ENCODE data around the gene SSC5D. TPM values are rescaled to one million over a fixed set of nuclear protein-coding genes. Genes with fewer than 3 reads are reported as not detected.

Gene SSC5D
- total and polyA plus RNA-seq, 2 donors (not counting 1 experiment from before 2014, with no cell fraction given), result 3.0 to 19.7 TPM

GRCh38 chr19:55443045-55443823 lies 45.0 kb upstream of the SSC5D start, which contains the start of gene SHISA7:
TSS of gene SHISA7 (minus strand) at chr19:55443300. CDS start at chr19:55442863, 437 bp downstream.
- Histone ChIP-seq H3K4me1 (ENCODE audit: control insufficient read depth, extremely low read depth, insufficient read depth, low read length) (no peaks in the 10 kb centered on the region), H3K27me3 (ENCODE audit: control insufficient read depth, insufficient read depth, low read length) (peaks cover 47% of the 10 kb centered on the region), H3K9me3 (ENCODE audit: control insufficient read depth, insufficient read depth, low read depth, low read length) (no peaks in the 10 kb centered on the region), H3K4me2 (ENCODE audit: extremely low read depth, insufficient read depth, low read length) (no peak within 1 kb of the TSS), H4K20me1 (ENCODE audit: control insufficient read depth, extremely low read depth, insufficient read depth, low read length) (no peaks in the 10 kb centered on the region), H3K4me3 (replicated peaks in 1 of 4; ENCODE audit: control extremely low read depth in 1 of 4, insufficient read depth in 1 of 4, low read depth in 3 of 4, low read length in 4 of 4) (no peak within 1 kb of the TSS), H3K36me3 (ENCODE audit: control insufficient read depth, insufficient read depth, low read length) (no peaks in the 10 kb centered on the region), H3K79me2 (ENCODE audit: control insufficient read depth, insufficient read depth, low read length) (no peaks in the 10 kb centered on the region), H3K27ac (ENCODE audit: insufficient read depth, low read length) (no peak within 1 kb of the TSS), H2AFZ (ENCODE audit: low read length) (no peak within 1 kb of the TSS), H3K9ac (ENCODE audit: insufficient read depth, low read length) (no peak within 1 kb of the TSS)
- DNase-seq (ENCODE audit: low read depth in 2 of 2), result no peak
- TF ChIP-seq CTCF (conservative IDR thresholded peaks at IDR 0.05 in 1 of 2, IDR thresholded peaks at IDR 0.05 in 1 of 2; ENCODE audit: low read depth in 1 of 2, low read length in 2 of 2), result no peak
- peak; percentile 97 for TF ChIP-seq EZH2 (IDR thresholded peaks at IDR 0.05; ENCODE audit: low read length, missing control alignments)

GRCh38 chr19:55443824-55444480 lies 44.3 kb upstream of the SSC5D start:
- no peak for DNase-seq (ENCODE audit: low read depth in 2 of 2)
- peaks cover 47% of the 10 kb centered on the region for H3K27me3 ChIP-seq (ENCODE audit: control insufficient read depth, insufficient read depth, low read length)
- TF ChIP-seq CTCF (conservative IDR thresholded peaks at IDR 0.05 in 1 of 2, IDR thresholded peaks at IDR 0.05 in 1 of 2; ENCODE audit: low read depth in 1 of 2, low read length in 2 of 2) (no peak), EZH2 (IDR thresholded peaks at IDR 0.05; ENCODE audit: low read length, missing control alignments) (peak; percentile 96)

GRCh38 chr19:55444646-55445045 lies 43.6 kb upstream of the SSC5D start:
- H3K36me3 ChIP-seq (ENCODE audit: control insufficient read depth, insufficient read depth, low read length), result no peaks in the 10 kb centered on the region
- H3K9ac ChIP-seq (ENCODE audit: insufficient read depth, low read length), result no peak overlapping the region
- no peak for TF ChIP-seq EZH2 (IDR thresholded peaks at IDR 0.05; ENCODE audit: low read length, missing control alignments)

More at GRCh38 chr19:55443824-55444480, 44.3 kb upstream of the SSC5D start:
- no peak overlapping the region for H3K9ac ChIP-seq (ENCODE audit: insufficient read depth, low read length)
- no peak overlapping the region for H3K4me3 ChIP-seq (replicated peaks in 1 of 4; ENCODE audit: control extremely low read depth in 1 of 4, insufficient read depth in 1 of 4, low read depth in 3 of 4, low read length in 4 of 4)
- no peaks in the 10 kb centered on the region for H3K36me3 ChIP-seq (ENCODE audit: control insufficient read depth, insufficient read depth, low read length)
- no peak overlapping the region for H2AFZ ChIP-seq (ENCODE audit: low read length)
- H3K4me1 ChIP-seq (ENCODE audit: control insufficient read depth, extremely low read depth, insufficient read depth, low read length), result no peaks in the 10 kb centered on the region
- H3K27ac ChIP-seq (ENCODE audit: insufficient read depth, low read length), result no peak overlapping the region
- no peak overlapping the region for H3K4me2 ChIP-seq (ENCODE audit: extremely low read depth, insufficient read depth, low read length)
- H3K9me3 ChIP-seq (ENCODE audit: control insufficient read depth, insufficient read depth, low read depth, low read length), result no peaks in the 10 kb centered on the region
- H4K20me1 ChIP-seq (ENCODE audit: control insufficient read depth, extremely low read depth, insufficient read depth, low read length), result no peaks in the 10 kb centered on the region
- H3K79me2 ChIP-seq (ENCODE audit: control insufficient read depth, insufficient read depth, low read length), result no peaks in the 10 kb centered on the region

More at GRCh38 chr19:55444646-55445045, 43.6 kb upstream of the SSC5D start:
- DNase-seq (ENCODE audit: low read depth in 2 of 2), result no peak
- H3K79me2 ChIP-seq (ENCODE audit: control insufficient read depth, insufficient read depth, low read length), result no peaks in the 10 kb centered on the region
- no peak overlapping the region for H3K4me2 ChIP-seq (ENCODE audit: extremely low read depth, insufficient read depth, low read length)
- peaks cover 44% of the 10 kb centered on the region for H3K27me3 ChIP-seq (ENCODE audit: control insufficient read depth, insufficient read depth, low read length)
- no peaks in the 10 kb centered on the region for H3K9me3 ChIP-seq (ENCODE audit: control insufficient read depth, insufficient read depth, low read depth, low read length)
- no peaks in the 10 kb centered on the region for H3K4me1 ChIP-seq (ENCODE audit: control insufficient read depth, extremely low read depth, insufficient read depth, low read length)
- no peak overlapping the region for H3K27ac ChIP-seq (ENCODE audit: insufficient read depth, low read length)
- no peak overlapping the region for H3K4me3 ChIP-seq (replicated peaks in 1 of 4; ENCODE audit: control extremely low read depth in 1 of 4, insufficient read depth in 1 of 4, low read depth in 3 of 4, low read length in 4 of 4)
- H2AFZ ChIP-seq (ENCODE audit: low read length), result no peak overlapping the region
- H4K20me1 ChIP-seq (ENCODE audit: control insufficient read depth, extremely low read depth, insufficient read depth, low read length), result no peaks in the 10 kb centered on the region

Data from fibroblast of lung (primary cell).